ENCODE results near the gene SCN8A. TPM values are rescaled to one million over a fixed set of nuclear protein-coding genes. Genes with fewer than 3 reads are reported as not detected.

SCN8A gene
- polyA plus RNA-seq, 1 experiment, result 9.6 TPM

DNA sequence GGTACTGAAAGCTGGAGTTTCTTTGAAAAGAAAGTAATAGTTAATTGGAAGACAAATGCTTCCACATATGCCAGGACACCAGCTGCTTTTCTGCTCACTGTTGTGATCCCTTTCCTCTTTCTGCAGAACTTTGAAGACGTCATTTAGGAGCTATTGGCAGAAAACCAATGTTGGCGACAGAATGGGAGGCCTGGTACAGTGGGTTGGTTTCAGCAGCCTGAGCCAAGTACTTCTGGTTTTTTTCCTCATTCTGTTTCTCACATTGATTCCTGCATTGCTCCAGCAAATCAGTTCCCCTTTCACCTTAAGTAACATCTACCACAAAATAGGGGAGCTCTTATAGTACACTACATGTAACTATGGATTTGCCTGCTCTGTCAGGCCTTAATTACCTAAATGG lies 160.6 kb downstream of the SCN8A start:
- CTCF ChIA-PET, result interaction anchor here (0.5 to 1.6 kb wide), 2 partner anchors 65 to 254 kb away, joined by 3 to 4 read pairs; no protein-coding TSS in a partner anchor
- Histone ChIP-seq H3K9me3 (ENCODE audit: control insufficient read depth, insufficient read depth, low read length) (no peaks in the 10 kb centered on the region), H3K4me3 (ENCODE audit: low read depth, low read length) (no peak overlapping the region), H3K27ac (ENCODE audit: low read depth, low read length) (no peak overlapping the region), H3K27me3 (ENCODE audit: control insufficient read depth, insufficient read depth, low read length) (no peaks in the 10 kb centered on the region)
- TF ChIP-seq, protein P1, sequence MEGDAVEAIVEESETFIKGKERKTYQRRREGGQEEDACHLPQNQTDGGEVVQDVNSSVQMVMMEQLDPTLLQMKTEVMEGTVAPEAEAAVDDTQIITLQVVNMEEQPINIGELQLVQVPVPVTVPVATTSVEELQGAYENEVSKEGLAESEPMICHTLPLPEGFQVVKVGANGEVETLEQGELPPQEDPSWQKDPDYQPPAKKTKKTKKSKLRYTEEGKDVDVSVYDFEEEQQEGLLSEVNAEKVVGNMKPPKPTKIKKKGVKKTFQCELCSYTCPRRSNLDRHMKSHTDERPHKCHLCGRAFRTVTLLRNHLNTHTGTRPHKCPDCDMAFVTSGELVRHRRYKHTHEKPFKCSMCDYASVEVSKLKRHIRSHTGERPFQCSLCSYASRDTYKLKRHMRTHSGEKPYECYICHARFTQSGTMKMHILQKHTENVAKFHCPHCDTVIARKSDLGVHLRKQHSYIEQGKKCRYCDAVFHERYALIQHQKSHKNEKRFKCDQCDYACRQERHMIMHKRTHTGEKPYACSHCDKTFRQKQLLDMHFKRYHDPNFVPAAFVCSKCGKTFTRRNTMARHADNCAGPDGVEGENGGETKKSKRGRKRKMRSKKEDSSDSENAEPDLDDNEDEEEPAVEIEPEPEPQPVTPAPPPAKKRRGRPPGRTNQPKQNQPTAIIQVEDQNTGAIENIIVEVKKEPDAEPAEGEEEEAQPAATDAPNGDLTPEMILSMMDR (IDR thresholded peaks at IDR 0.05; ENCODE audit: low read depth, low read length), result no peak
- POLR2A ChIA-PET, result no interaction called here
- DNase-seq (ENCODE audit: low read depth, low spot score), result no peak

DNA sequence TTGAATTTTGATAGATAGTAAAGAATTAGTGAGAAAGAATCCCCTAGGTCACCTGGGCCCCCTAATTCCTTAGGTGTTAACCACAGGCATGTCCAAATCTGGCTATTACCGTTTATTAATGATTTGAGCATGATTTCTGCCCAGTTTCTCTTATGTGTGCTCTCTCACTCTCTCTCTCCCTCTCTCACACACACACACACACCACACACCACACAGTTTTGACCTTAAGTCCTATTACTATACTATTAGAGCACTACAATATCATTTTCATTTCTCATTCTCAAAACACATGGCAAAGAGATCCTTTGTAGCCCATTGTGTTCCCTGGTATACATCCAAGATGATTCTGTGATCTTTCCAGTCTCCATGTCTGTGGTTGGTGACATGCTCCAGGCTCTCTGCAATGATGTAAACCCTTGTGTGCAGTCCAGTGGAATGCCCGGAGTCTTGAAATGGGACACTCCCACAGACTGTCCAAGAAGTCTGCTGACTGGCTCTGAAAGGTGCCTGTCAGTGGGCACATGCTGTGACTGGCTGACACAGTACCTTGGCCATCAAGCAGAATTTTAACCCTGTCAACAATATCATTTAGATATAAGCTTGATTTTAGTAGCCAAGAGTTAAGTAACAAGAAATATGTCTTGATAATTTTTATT lies 161.3 kb downstream of the SCN8A start:
- DNase-seq (ENCODE audit: low read depth, low spot score), result peak; percentile 60
- H3K9me3 ChIP-seq (ENCODE audit: control insufficient read depth, insufficient read depth, low read length), result no peaks in the 10 kb centered on the region
- H3K27me3 ChIP-seq (ENCODE audit: control insufficient read depth, insufficient read depth, low read length), result no peaks in the 10 kb centered on the region
- H3K27ac ChIP-seq (ENCODE audit: low read depth, low read length), result peak overlapping the region; percentile 41
- TF ChIP-seq, protein P1 (IDR thresholded peaks at IDR 0.05; ENCODE audit: low read depth, low read length), result no peak
- no peak overlapping the region for H3K4me3 ChIP-seq (ENCODE audit: low read depth, low read length)
- ChIA-PET POLR2A (no interaction called here), CTCF (interaction anchor here (0.5 kb wide), 1 partner anchor 254 kb away, joined by 4 read pairs; no protein-coding TSS in a partner anchor)

DNA sequence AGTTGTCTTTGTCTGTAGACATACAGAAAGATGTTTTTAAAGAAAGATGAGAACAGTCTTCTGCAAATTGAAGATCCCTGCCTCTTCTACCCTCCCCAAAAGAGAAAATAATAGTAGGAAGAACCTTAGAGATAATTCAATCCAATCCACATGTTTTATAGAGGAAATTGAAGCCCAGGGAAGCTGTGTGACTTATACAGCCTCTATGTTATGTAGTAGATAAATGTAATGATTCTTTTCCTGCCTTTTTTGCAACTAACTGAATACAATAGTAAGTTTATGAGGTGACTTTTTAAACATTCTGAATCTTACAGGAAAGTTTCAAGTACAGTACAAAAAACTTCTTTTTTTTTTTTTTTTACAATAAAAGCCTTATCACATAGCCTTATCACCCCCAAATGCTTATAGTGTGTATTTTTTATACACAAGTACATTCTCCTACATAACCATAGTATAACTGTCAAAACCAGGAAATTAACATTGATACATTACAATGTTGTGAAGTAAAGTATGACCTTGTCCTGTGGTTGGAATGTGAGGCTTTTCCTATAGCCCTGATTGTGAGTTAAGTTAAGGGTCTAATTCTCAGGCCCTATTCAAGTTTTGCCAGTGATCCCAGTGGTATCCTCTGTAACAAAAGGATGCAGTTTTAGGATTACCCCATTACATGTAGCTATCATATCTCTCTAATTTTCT lies 163.1 kb downstream of the SCN8A start:
- CTCF ChIA-PET, result no interaction called here
- no peak for DNase-seq (ENCODE audit: low read depth, low spot score)
- Histone ChIP-seq H3K4me3 (ENCODE audit: low read depth, low read length) (no peak overlapping the region), H3K9me3 (ENCODE audit: control insufficient read depth, insufficient read depth, low read length) (no peaks in the 10 kb centered on the region), H3K27me3 (ENCODE audit: control insufficient read depth, insufficient read depth, low read length) (no peaks in the 10 kb centered on the region), H3K27ac (ENCODE audit: low read depth, low read length) (no peak overlapping the region)
- POLR2A ChIA-PET, result no interaction called here
- TF ChIP-seq, protein P1 (IDR thresholded peaks at IDR 0.05; ENCODE audit: low read depth, low read length), result no peak

DNA sequence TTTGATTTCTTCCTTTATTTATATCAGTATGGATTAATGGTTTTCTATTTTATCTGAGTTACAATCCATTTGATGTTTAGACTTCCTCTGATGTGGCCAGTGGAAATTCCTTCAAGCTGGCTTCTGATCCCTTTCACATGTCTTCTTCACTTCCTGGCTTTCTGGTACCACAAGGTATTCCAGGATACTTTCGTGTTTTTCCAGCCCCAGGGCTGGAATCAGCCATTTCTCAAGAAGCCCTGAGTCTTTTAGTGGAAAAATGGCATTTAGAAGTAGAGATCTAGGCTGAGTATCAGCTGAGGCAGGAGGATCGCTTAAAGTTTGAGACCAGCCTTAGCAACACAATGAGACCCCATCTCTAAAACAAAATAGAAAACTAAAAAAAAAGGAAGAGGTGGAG lies 164.2 kb downstream of the SCN8A start:
- Histone ChIP-seq H3K27ac (ENCODE audit: low read depth, low read length) (no peak overlapping the region), H3K4me3 (ENCODE audit: low read depth, low read length) (no peak overlapping the region), H3K27me3 (ENCODE audit: control insufficient read depth, insufficient read depth, low read length) (no peaks in the 10 kb centered on the region), H3K9me3 (ENCODE audit: control insufficient read depth, insufficient read depth, low read length) (no peaks in the 10 kb centered on the region)
- TF ChIP-seq, protein P1 (IDR thresholded peaks at IDR 0.05; ENCODE audit: low read depth, low read length), result no peak
- CTCF ChIA-PET, result no interaction called here
- DNase-seq (ENCODE audit: low read depth, low spot score), result no peak
- POLR2A ChIA-PET, result no interaction called here

DNA sequence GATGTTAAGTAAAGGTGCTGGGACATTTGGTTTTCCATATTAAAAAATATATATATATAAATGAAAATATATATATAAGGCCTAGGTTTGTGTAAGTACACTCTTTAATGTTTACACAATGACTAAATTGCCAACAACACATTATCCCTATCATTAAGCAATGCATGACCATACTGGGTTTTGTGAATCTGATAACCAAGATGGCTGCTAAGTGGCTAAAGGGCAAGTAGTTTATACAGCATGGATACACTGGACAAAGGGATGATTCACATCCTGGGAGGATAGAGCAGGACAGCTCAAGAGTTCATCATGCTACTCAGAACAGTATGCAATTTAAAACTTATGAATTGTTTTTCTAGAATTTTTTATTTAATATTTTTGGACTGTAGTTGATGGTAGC lies 168.1 kb downstream of the SCN8A start:
- H3K9me3 ChIP-seq (ENCODE audit: control insufficient read depth, insufficient read depth, low read length), result no peaks in the 10 kb centered on the region
- no peaks in the 10 kb centered on the region for H3K27me3 ChIP-seq (ENCODE audit: control insufficient read depth, insufficient read depth, low read length)
- no peak for DNase-seq (ENCODE audit: low read depth, low spot score)
- no peak overlapping the region for H3K4me3 ChIP-seq (ENCODE audit: low read depth, low read length)
- ChIA-PET POLR2A (no interaction called here), CTCF (no interaction called here)
- H3K27ac ChIP-seq (ENCODE audit: low read depth, low read length), result no peak overlapping the region
- TF ChIP-seq, protein P1 (IDR thresholded peaks at IDR 0.05; ENCODE audit: low read depth, low read length), result no peak
